8988T (cell line): ENCODE data around the gene METTL18.
"Not testable (repeated sequence)": the region's sequence is repeated elsewhere in the genome, so short reads cannot be mapped to it uniquely, and the experiment has no call there.

Experiments
- DNase-seq: peaks from one replicate; pipeline ENCODE4 v3.0.0; 2011

METTL18 gene

GRCh38 chr1:169794530-169795416, at the start of gene METTL18:
Gene METTL18, minus strand, starts transcription at chr1:169794907. Its CDS starts 1,212 bp downstream, at chr1:169793695.
- peak; percentile 60 for DNase-seq

GRCh38 chr1:169838942-169839341, 44.2 kb upstream of the METTL18 start:
- no peak for DNase-seq

GRCh38 chr1:169836198-169836597, 41.5 kb upstream of the METTL18 start:
- no peak for DNase-seq

GRCh38 chr1:169835647-169836046, 40.9 kb upstream of the METTL18 start:
- no peak for DNase-seq

GRCh38 chr1:169834869-169835268, 40.2 kb upstream of the METTL18 start:
- no peak for DNase-seq

GRCh38 chr1:169833179-169833901, 38.6 kb upstream of the METTL18 start:
- no peak for DNase-seq

- DNase-seq = no peak
Measured at GRCh38 chr1:169829671-169830070, 35.0 kb upstream of the METTL18 start.

GRCh38 chr1:169824153-169824552, 29.4 kb upstream of the METTL18 start:
- DNase-seq = no peak

- DNase-seq = no peak
Measured at GRCh38 chr1:169821500-169821899, 26.8 kb upstream of the METTL18 start.

GRCh38 chr1:169816617-169817016, 21.9 kb upstream of the METTL18 start:
- DNase-seq = no peak

GRCh38 chr1:169814265-169814664, 19.6 kb upstream of the METTL18 start:
- no peak for DNase-seq

GRCh38 chr1:169812131-169812530, 17.4 kb upstream of the METTL18 start:
- no peak for DNase-seq

GRCh38 chr1:169811418-169812035, 16.8 kb upstream of the METTL18 start:
- DNase-seq = not testable (repeated sequence)

- DNase-seq = no peak
Measured at GRCh38 chr1:169809370-169810095, 14.8 kb upstream of the METTL18 start.

- no peak for DNase-seq
Measured at GRCh38 chr1:169804941-169805340, 10.2 kb upstream of the METTL18 start.

- no peak for DNase-seq
Measured at GRCh38 chr1:169802888-169803287, 8.2 kb upstream of the METTL18 start.

- no peak for DNase-seq
Measured at GRCh38 chr1:169797281-169797680, 2.6 kb upstream of the METTL18 start.

GRCh38 chr1:169796274-169796810, 1.6 kb upstream of the METTL18 start:
- DNase-seq = no peak

- no peak for DNase-seq
Measured at GRCh38 chr1:169795687-169796086, 980 bp upstream of the METTL18 start.

GRCh38 chr1:169793730-169794129, 977 bp downstream of the METTL18 start:
- no peak for DNase-seq

- no peak for DNase-seq
Measured at GRCh38 chr1:169788402-169788801, 6.3 kb downstream of the METTL18 start.

- DNase-seq = no peak
Measured at GRCh38 chr1:169786974-169787373, 7.7 kb downstream of the METTL18 start.

GRCh38 chr1:169785267-169785666, 9.4 kb downstream of the METTL18 start:
- no peak for DNase-seq
